ENCODE data around the gene CERCAM. TPM values are rescaled to one million over a fixed set of nuclear protein-coding genes. Genes with fewer than 3 reads are reported as not detected.
A peak's percentile ranks its signal among the peaks of the same experiment; 100 is the strongest.
"Not testable (repeated sequence)": the region's sequence is repeated elsewhere in the genome, so short reads cannot be mapped to it uniquely, and the experiment has no call there.

CERCAM gene
- total RNA-seq, 1 experiment from 2014 or later: 18.7 TPM

DNA sequence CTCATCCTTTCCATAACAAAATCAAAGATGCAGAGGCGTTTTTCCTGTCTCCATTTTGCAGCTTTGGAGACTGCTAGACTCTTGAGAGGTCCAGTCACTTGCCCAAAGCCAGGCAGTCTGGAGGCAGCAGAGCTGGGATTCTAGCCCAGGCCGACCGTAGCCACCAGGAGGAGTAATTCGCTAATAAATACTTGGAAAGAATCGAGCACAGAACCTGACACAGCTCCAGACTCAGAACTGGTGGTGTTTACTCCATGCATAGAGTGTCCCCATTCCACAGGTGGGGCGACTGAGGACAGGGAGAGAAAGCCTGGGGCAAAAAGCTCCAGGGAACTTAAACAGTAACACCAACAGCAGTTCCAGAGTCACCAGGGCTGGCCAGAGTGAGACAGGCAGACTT, 10.7 kb upstream of the CERCAM start:
- H3K4me3 Mint-ChIP-seq (ENCODE audit: unreplicated experiment): no peak overlapping the region
- H3K36me3 Mint-ChIP-seq (ENCODE audit: insufficient read depth, unreplicated experiment): no peaks in the 10 kb centered on the region
- no TSS peak for BruUV-seq (replicated peaks)
- peak in 1 of 2 experiments; percentile 11 for TF ChIP-seq CTCF (IDR thresholded peaks at IDR 0.05; ENCODE audit: insufficient read depth in 1 of 2, low read depth in 1 of 2, low read length in 1 of 2, severe bottlenecking in 1 of 2, unreplicated experiment in 1 of 2)
- Histone ChIP-seq H3K4me1 (peaks cover 1% of the 10 kb centered on the region; the same call in 1 of the 2 replicates), H3K27me3 (replicated peaks; ENCODE audit: control insufficient read depth, insufficient read depth, low read length) (no peaks in the 10 kb centered on the region), H3K9me3 (no peaks in the 10 kb centered on the region), H3K4me3 (ENCODE audit: low read depth, low read length) (no peak overlapping the region), H3K36me3 (ENCODE audit: control insufficient read depth, insufficient read depth, low read length) (no peaks in the 10 kb centered on the region)
- peak; percentile 47 to 52 for DNase-seq
- intact Hi-C loops (cut with micrococcal nuclease; ENCODE audit: unreplicated experiment): no loop called here
- H3K9me3 Mint-ChIP-seq (ENCODE audit: unreplicated experiment): no peaks in the 10 kb centered on the region
- ChIA-PET CTCF (interaction anchor here (0.6 to 4.5 kb wide), 7 partner anchors 11 to 1090 kb away, joined by 3 to 31 read pairs (median 4); partner anchors contain the start of gene CERCAM), POLR2A (no interaction called here)
- H3K27ac Mint-ChIP-seq (ENCODE audit: unreplicated experiment): no peak overlapping the region
- no peaks in the 10 kb centered on the region for H3K27me3 Mint-ChIP-seq (ENCODE audit: insufficient read depth, unreplicated experiment)
- peaks cover 6% of the 10 kb centered on the region for H3K4me1 Mint-ChIP-seq (ENCODE audit: low read depth, unreplicated experiment)

DNA sequence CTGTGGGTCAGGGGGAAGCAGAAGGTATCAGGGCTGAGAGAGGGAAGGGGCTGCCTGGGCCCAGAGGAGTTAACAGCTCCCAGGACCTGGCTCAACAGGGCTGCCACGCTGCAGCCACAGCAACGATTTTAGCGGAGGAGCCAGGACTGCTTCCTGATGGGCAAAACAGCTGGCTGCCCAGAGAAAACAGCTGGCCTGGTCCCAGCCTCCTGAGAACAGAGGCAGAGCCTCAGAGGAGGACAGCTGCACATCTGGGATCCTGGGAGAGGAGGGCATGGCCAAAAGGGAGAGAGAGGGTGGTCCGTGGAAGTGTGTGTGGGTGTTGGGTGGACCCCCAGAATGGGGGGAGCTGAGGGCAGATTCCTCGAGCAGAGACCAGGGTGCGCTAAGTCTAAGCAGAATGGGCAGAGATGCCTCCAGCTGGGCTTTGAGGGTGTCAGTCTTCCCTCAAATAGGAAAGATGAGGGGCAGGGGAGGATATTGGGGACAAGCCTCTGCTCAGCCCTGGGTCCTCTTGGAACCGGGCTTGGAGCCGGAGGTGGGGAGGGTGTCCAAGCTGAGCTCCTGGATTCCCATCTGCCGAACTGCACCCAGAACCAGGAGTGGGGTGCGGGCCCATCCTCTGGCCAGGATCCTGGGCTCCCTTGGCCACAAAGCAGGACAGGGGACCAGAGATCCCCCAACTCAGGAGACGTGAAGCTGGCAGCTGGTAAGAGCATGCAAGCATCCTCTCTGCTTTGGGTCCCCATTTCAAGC, 9.1 kb upstream of the CERCAM start:
- no TSS peak for BruUV-seq (replicated peaks)
- Histone ChIP-seq H3K4me3 (ENCODE audit: low read depth, low read length) (no peak overlapping the region), H3K4me1 (peaks cover 15% of the 10 kb centered on the region), H3K36me3 (ENCODE audit: control insufficient read depth, insufficient read depth, low read length) (no peaks in the 10 kb centered on the region), H3K9me3 (no peaks in the 10 kb centered on the region), H3K27me3 (replicated peaks; ENCODE audit: control insufficient read depth, insufficient read depth, low read length) (no peaks in the 10 kb centered on the region)
- Mint-ChIP-seq H3K27me3 (ENCODE audit: insufficient read depth, unreplicated experiment) (no peaks in the 10 kb centered on the region), H3K4me1 (ENCODE audit: low read depth, unreplicated experiment) (peaks cover 22% of the 10 kb centered on the region), H3K4me3 (ENCODE audit: unreplicated experiment) (no peak overlapping the region), H3K36me3 (ENCODE audit: insufficient read depth, unreplicated experiment) (no peaks in the 10 kb centered on the region), H3K9me3 (ENCODE audit: unreplicated experiment) (no peaks in the 10 kb centered on the region), H3K27ac (ENCODE audit: unreplicated experiment) (no peak overlapping the region)
- intact Hi-C loops (cut with micrococcal nuclease; ENCODE audit: unreplicated experiment): loop anchor here (1.0 to 2.0 kb wide), 2 partner anchors 49 to 117 kb away; no protein-coding TSS in a partner anchor
- no peak for DNase-seq
- TF ChIP-seq CTCF (IDR thresholded peaks at IDR 0.05; ENCODE audit: insufficient read depth in 1 of 2, low read depth in 1 of 2, low read length in 1 of 2, severe bottlenecking in 1 of 2, unreplicated experiment in 1 of 2): no peak
- ChIA-PET POLR2A (no interaction called here), CTCF (interaction anchor here (0.6 to 4.5 kb wide), 5 partner anchors 9 to 224 kb away, joined by 3 to 31 read pairs (median 5); partner anchors contain the start of gene CERCAM)

DNA sequence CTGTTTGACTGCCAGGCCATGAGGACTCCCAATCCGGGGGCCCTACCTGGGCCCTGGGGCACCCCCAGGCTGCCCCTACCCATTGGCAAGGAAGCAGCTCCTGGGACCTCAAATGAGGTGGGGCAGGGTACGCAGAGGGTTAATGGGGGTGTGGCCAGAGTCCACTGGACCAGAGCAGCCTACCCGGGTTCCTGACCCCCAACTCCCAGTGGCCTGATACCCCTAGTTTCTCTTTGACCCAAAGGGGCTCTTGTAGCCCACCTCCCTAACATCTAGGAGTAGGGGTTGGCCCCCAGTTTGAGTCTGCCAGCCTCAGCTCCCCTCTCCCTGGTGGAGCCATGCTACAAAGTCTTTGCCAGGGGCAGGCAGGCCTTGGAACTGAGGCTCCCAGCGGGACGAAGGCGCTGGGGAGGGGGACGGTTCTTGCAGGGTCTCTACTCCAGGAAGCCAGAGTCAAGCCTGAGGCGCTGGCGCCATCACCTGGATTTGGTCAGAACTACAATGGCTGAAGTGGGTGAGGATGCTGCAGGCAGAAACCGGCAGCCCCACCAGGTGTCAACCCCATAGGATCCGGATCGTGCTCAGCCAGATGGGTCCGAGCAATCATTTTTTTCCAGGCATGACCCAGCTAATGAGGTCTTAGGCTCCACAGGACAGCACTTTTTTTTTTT, 8.4 kb upstream of the CERCAM start:
- ChIA-PET POLR2A (no interaction called here), CTCF (interaction anchor here (0.6 to 4.5 kb wide), 4 partner anchors 8 to 223 kb away, joined by 3 to 31 read pairs (median 14); partner anchors contain the start of gene CERCAM)
- Mint-ChIP-seq H3K27ac (ENCODE audit: unreplicated experiment) (no peak overlapping the region), H3K4me3 (ENCODE audit: unreplicated experiment) (no peak overlapping the region), H3K36me3 (ENCODE audit: insufficient read depth, unreplicated experiment) (no peaks in the 10 kb centered on the region), H3K27me3 (ENCODE audit: insufficient read depth, unreplicated experiment) (no peaks in the 10 kb centered on the region), H3K9me3 (ENCODE audit: unreplicated experiment) (no peaks in the 10 kb centered on the region), H3K4me1 (ENCODE audit: low read depth, unreplicated experiment) (peaks cover 24% of the 10 kb centered on the region)
- intact Hi-C loops (cut with micrococcal nuclease; ENCODE audit: unreplicated experiment): loop anchor here (1.0 to 2.0 kb wide), 2 partner anchors 50 to 117 kb away; no protein-coding TSS in a partner anchor
- Histone ChIP-seq H3K36me3 (ENCODE audit: control insufficient read depth, insufficient read depth, low read length) (no peaks in the 10 kb centered on the region), H3K27me3 (replicated peaks; ENCODE audit: control insufficient read depth, insufficient read depth, low read length) (no peaks in the 10 kb centered on the region), H3K9me3 (no peaks in the 10 kb centered on the region), H3K4me3 (ENCODE audit: low read depth, low read length) (no peak overlapping the region), H3K4me1 (peaks cover 17% of the 10 kb centered on the region)
- BruUV-seq (replicated peaks): no TSS peak
- peak; percentile 82 to 85 for DNase-seq
- TF ChIP-seq CTCF (IDR thresholded peaks at IDR 0.05; ENCODE audit: insufficient read depth in 1 of 2, low read depth in 1 of 2, low read length in 1 of 2, severe bottlenecking in 1 of 2, unreplicated experiment in 1 of 2): peak; percentile 61 to 70

- BruUV-seq (replicated peaks); CTCF ChIA-PET; H3K36me3 Mint-ChIP-seq (ENCODE audit: insufficient read depth, unreplicated experiment); H3K27me3 Mint-ChIP-seq (ENCODE audit: insufficient read depth, unreplicated experiment); H3K9me3 Mint-ChIP-seq (ENCODE audit: unreplicated experiment); H3K36me3 ChIP-seq (ENCODE audit: control insufficient read depth, insufficient read depth, low read length); H3K4me3 Mint-ChIP-seq (ENCODE audit: unreplicated experiment); H3K9me3 ChIP-seq; POLR2A ChIA-PET; H3K4me3 ChIP-seq (ENCODE audit: low read depth, low read length); H3K27me3 ChIP-seq (replicated peaks; ENCODE audit: control insufficient read depth, insufficient read depth, low read length); H3K27ac Mint-ChIP-seq (ENCODE audit: unreplicated experiment); DNase-seq: not testable (repeated sequence)
- H3K4me1 ChIP-seq: peaks cover 18% of the 10 kb centered on the region
- peaks cover 24% of the 10 kb centered on the region for H3K4me1 Mint-ChIP-seq (ENCODE audit: low read depth, unreplicated experiment)
- intact Hi-C loops (cut with micrococcal nuclease; ENCODE audit: unreplicated experiment): loop anchor here (2.0 kb wide), 1 partner anchor 119 kb away; no protein-coding TSS in a partner anchor
Observed at GRCh38 chr9:128413728-128414127, 6.9 kb upstream of the CERCAM start.

Measured in Caco-2 (cell line).